Measurements from ENCODE around the gene NTRK3.

GRCh38 chr15:88048237-88048636, 208.3 kb downstream of the NTRK3 start:
- TF ChIP-seq, protein P1, sequence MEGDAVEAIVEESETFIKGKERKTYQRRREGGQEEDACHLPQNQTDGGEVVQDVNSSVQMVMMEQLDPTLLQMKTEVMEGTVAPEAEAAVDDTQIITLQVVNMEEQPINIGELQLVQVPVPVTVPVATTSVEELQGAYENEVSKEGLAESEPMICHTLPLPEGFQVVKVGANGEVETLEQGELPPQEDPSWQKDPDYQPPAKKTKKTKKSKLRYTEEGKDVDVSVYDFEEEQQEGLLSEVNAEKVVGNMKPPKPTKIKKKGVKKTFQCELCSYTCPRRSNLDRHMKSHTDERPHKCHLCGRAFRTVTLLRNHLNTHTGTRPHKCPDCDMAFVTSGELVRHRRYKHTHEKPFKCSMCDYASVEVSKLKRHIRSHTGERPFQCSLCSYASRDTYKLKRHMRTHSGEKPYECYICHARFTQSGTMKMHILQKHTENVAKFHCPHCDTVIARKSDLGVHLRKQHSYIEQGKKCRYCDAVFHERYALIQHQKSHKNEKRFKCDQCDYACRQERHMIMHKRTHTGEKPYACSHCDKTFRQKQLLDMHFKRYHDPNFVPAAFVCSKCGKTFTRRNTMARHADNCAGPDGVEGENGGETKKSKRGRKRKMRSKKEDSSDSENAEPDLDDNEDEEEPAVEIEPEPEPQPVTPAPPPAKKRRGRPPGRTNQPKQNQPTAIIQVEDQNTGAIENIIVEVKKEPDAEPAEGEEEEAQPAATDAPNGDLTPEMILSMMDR (conservative IDR thresholded peaks at IDR 0.05) = no peak
- no peak for TF ChIP-seq EZH2 (IDR thresholded peaks at IDR 0.05; ENCODE audit: low read depth)

Measured in PC-9 (cell line).